GM18907 (cell line): ENCODE data around the gene PDZRN4.
"Not testable (repeated sequence)": the region's sequence is repeated elsewhere in the genome, so short reads cannot be mapped to it uniquely, and the experiment has no call there.

Source experiments
- ATAC-seq: cut with Tn5 transposase; IDR thresholded peaks from one replicate; pipeline ENCODE4 v1.9.1; 2021; ENCODE audit warnings: mild to moderate bottlenecking, moderate library complexity; ENCODE audit not compliant: unreplicated experiment

The PDZRN4 gene

DNA sequence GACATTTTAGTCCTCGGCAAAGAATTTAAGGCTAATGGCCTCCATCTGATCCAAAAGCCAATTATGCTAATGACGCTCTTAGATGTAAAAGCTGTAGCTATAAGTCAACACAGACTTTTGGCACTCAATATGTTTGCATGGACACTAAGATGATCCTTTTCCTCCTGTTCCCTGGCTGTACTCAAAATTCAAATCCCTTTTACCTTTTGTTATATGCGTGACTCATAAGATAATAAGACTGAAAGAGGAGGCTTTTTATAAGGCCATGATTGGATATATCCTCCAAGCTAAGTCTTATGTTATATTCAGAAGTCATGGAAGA, 89.8 kb downstream of the PDZRN4 start:
- ATAC-seq, result no peak

GRCh38 chr12:41280341-41281095, 92.4 kb downstream of the PDZRN4 start:
- ATAC-seq, result not testable (repeated sequence)

DNA sequence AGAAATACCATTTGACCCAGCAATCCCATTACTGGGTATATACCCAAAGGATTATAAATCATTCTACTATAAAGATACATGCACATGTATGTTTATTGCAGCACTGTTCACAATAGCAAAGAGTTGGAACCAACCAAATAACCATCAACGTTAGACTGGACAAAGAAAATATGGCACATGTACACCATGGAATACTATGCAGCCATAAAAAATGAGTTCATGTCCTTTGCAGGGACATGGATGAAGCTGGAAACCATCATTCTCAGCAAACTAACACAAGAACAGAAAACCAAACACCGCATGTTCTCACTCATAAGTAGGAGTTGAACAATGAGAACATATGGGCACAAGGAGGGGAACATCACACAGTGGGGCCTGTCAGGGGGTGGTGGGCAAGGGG, 97.3 kb downstream of the PDZRN4 start:
- ATAC-seq, result not testable (repeated sequence)

GRCh38 chr12:41286426-41286825, 98.3 kb downstream of the PDZRN4 start:
- ATAC-seq, result no peak

DNA sequence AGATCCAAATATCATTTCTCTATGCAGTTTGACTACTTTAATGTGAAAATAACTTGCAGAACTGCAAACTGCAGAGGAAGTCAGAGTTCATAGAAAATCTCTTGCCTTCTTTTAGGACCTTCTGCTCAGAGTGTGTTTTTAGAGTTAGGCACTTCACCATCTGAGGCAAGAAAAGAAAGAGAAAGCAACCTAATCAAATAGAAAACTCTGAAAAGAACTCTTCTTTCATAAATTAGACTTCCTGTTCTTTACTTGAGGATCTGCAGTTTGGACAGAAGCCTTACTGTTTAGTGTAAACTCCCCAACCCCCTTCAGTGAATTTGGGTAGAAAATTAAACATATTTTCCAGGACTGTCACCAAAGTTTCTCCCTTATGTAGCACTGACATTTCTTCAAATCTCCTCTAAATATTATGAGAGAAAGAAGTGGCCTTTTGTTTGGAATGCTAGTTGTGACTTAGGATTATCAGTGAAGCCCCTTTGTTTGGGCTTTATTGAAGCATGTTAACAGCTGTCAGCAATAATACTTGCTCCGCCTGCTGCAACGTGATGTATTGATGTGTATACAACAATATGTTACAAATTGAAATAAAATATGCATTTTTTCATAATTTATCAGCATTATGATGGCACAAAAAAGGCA, 99.5 kb downstream of the PDZRN4 start:
- ATAC-seq, result no peak

DNA sequence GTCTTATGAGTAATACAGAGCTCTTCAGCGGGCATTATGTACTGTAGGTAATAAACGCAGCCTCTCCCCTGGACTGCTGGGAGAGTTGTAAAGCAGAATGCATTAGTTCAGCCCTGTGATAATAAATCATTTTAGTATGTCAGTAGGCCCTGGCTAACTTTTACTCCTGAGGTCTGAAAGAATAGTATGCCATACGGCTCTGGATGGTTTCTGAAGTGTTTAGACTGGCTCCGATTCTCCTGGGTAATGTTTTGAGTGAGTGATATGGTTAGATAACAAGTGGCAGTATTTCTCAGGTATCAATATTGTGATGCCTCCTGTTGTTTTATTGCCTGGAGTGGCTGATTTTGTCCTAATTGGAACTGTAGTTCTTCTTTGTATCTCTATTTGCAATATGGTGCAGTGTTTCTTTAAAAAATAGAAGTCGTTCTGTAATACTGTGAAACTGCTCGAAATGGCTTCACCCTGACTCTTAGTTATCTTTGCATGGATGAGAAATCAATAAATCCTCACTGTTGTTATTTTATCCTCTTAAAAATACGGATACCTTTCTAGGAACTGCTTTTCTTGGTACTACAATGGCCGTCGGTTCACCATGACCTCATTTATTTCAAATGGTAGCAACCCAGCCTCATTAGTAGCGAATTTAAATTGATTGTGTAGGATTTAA, 100.2 kb downstream of the PDZRN4 start:
- ATAC-seq, result no peak

- ATAC-seq, result no peak
Observed at GRCh38 chr12:41289501-41289900, 101.4 kb downstream of the PDZRN4 start.

- no peak for ATAC-seq
Observed at GRCh38 chr12:41293011-41293410, 104.9 kb downstream of the PDZRN4 start.

DNA sequence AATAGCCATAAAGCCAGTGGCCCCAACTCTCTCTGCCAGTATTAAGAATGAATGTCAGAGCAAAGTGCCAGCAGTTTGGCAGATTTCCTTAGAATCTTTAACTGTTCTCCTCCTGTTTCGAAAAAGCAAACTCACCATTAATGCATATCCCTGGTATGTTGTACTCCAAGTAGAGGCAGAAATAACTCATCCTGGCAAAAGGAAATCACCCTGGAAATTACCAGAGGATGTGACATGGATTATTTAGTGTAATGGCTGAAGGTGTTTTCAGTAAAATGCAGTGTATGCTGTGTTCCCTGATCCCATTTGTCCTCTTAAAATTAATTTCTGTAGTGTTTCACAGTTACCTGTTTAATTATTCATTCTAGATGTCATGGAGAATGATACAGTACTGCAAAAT, 105.3 kb downstream of the PDZRN4 start:
- ATAC-seq, result no peak

DNA sequence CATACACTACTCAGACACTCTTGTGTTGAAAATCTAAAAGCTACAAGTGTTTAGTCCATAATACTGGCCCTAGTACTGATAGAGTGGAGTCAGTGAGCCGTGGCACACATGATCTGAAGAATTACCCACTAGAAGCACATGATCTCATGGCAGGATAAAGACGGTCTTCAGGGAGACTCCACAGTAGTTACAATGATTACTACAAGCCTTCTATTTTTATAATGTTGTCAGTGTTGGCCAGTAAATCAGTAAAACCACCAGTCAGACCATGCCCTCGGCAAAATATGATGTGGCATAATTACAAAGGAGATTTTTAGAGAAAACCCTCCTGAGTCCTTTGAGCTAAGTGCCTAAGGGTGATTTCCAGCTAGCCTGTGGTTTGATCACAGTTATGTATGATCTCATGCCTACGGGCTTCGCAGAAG, 114.9 kb downstream of the PDZRN4 start:
- ATAC-seq, result no peak

DNA sequence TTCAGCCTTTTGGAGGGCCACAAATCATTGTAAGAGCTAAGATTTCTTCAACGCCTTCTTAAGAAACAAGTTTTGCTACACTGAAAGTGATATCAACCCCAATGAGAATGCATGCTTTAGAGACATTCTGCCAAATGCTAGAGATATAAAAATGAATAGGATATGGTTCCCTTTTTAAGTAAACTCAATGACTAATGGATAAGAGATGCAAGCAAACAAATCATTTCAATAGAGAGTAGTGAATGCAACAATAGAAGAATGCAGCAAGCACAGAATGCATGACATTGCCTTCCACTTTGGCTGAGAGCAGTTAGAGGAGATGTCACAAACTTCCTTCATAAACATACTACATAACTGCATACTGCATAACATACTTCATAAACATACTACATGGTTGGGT, 116.4 kb downstream of the PDZRN4 start:
- no peak for ATAC-seq

DNA sequence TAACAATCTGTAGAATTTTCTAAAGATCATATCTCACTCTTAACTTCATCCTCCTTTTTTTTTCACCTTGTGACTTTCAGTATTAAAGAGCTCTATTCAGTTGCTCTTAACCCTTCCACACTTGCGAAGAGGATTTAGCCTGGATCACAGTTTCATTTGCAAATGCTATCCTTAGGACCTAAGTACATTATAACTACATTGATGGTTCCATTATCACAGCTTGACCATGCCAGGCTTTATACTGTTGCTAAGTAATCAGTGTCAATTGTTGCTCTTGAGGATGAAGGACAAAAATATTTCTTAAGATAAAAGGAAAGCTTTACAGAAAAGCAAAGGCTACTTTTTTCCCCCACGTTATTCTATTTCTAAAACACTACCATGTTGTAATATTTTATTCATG, 122.2 kb downstream of the PDZRN4 start:
- no peak for ATAC-seq

DNA sequence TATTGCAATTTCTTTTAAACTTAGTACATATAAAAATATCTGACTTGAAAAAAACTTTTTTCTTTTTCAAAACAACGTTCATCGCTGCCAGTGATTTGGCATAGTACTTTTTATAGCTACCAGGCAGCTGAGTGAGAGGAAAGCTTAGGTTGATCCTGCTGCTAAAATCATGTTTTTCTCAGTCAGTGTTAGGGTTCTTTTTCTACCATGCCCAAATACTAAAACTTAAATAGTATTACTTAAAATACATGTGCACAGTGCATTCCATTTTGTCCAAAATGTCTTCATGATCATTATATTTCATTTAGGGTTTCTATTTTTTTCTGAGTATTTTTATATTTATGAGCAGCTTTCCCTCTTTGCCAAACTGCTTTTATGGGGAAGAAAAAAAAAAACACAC, 123.8 kb downstream of the PDZRN4 start:
- ATAC-seq, result no peak

- ATAC-seq, result not testable (repeated sequence)
Observed at GRCh38 chr12:41312451-41312850, 124.3 kb downstream of the PDZRN4 start.

DNA sequence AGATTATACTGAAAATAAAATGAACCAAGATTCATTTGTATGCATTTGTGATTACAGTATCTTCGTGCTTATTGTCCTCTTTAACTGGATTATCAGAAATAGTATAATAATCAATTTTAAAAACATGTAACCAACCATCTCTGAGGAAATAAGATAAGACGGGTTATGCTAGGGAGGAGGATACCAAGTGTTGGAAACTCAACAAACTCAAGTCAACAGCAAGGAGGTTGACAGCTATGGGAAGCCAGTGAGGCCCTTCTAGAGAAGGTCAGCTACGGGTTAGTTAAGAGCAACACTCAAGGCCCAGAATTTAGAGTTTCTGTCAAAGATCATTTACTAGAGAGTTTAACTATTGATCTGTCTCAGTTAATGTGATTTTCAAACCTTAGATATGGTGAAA, 137.2 kb downstream of the PDZRN4 start:
- ATAC-seq, result no peak

DNA sequence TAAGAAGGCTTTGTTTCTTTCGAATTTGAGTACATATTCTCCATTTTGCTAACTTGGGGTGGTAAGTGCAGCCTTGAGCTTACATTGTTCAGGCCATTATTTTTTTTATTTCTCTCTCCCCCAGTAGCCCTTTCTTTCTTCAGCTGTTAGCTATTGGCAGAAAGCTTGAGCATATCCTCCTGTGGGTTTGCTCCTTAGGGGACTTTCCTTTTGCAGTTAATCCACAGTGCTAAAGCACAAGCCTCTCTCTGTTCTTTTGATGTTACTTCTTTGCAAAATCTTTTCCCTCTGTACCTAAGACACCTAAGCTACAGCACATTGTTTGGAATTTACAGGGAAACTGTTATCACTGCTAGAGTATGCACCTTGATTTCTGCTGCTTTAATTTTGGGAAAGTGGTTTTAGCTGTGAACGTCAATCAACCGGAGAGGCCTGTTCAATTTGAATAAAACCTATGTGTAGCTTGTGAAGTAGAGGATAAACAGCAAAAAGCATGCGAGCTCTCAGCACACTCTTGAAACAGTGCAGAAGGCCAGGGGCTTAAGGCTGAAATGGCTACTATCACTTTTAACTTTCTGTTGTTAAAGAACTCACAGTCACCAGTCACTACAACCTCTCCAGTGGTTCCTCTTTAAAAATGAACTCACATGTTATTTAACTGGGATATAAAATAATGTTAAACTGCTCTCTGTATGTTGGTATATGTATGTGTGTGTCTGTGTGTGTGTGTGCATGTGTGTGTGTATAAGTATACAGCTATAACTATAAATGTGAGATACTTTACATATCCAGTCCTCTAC, 139.2 kb downstream of the PDZRN4 start:
- no peak for ATAC-seq

DNA sequence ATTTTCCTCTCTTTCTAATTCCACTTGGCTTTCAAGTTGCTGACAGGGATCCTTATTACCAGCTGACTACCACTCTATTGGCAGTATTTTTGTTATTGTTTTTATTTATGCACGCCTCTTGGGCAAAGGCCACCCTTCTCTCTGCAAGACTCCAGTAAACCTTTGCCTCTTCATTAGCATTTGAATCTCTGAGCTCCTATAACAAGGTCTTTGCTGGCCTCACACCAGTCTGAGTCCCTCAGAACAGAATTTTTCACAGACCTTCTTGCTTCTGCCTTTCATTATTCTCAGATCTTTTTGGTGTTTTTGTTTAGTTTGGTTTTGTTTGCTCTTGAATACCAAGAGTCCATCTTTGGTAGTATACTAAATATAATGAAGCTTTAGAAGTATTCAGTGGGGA, 145.9 kb downstream of the PDZRN4 start:
- no peak for ATAC-seq

DNA sequence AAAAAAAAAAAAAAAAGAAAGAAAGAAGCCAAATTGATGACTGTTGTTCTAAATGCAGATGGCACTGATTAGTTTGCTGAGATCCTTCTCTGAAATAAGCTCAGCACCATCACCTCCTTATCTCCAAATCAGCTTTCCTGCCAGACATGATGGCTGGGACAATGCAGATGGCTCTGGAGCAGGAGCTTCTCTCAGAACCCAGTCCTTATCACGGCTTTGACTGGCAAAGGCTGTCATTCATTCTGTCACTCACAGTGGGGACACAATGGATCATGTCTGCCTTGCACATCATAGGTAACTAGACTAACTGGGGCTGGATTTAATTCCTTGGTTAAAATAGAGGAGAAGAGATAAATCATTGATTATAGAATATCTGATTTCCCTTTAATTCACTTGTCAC, 146.3 kb downstream of the PDZRN4 start:
- no peak for ATAC-seq

- ATAC-seq, result no peak
Observed at GRCh38 chr12:41336041-41336549, 148.0 kb downstream of the PDZRN4 start.

GRCh38 chr12:41339784-41340183, 151.7 kb downstream of the PDZRN4 start:
- ATAC-seq, result no peak

DNA sequence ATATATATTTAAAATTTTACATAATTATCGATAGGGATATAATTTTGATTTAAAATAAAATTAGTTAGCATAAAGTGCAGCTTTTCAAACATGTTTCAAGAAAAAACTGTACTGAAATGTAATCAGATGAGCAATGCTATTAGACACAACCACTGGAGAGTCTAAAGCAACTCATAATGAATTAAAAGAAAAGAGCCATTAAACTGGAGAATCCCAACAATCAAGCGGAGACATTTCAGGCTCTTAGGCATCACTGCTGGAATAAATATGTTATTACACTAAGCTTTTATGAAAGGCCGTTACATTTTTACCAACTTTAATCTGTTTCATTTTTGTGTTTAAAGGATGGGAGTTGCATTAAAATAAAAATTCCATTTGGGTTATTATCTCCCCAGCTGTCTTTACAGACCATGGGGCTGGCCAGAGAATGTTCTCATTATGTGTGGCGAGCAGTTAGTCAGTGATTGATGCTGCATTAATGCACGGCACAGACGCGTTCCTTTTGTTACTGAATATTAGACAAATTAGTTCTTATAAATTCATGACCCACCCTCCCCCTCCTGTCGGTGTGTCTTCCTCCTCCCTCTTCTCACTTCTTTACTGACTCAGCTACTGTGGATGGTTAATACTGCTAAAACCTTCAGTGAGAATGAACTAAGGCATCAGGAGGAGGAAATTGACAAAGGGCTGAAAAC, 156.8 kb downstream of the PDZRN4 start:
- ATAC-seq, result no peak
